Adrenal gland (tissue), 12 donors: Measurements from ENCODE around the gene PERP. TPM values are rescaled to one million over a fixed set of nuclear protein-coding genes. Genes with fewer than 3 reads are reported as not detected.

Experiments
- DNase-seq, 7 donors: peaks; one replicate each; pipeline ENCODE4 v3.0.0-alpha.2; 2019 to 2020
- H3K27ac ChIP-seq, 5 donors: fragments of 200-600 bp; sonication (generic) in 4 of 5; 1 replicate in 3 of 5; 2 replicates in 2 of 5; pipeline versions ENCODE4 v1.5.1 to v1.8.0; 2016 to 2020; ENCODE audit warnings: mild to moderate bottlenecking in 1 of 5
- H3K27me3 ChIP-seq: fragments of 200-600 bp; 2 replicates; pipeline ENCODE4 v1.8.0; 2021
- H3K36me3 ChIP-seq, 2 donors: fragments of 200-600 bp; replicated peaks in 1 of 2; 1 replicate in 1 of 2; 2 replicates in 1 of 2; pipeline versions ENCODE4 v1.5.1 to v1.8.0; 2018 to 2022
- H3K4me1 ChIP-seq, 2 donors: fragments of 200-600 bp; replicated peaks in 1 of 2; 1 replicate in 1 of 2; 2 replicates in 1 of 2; pipeline versions ENCODE4 v1.5.1 to v1.8.0; 2018 to 2021
- H3K4me3 ChIP-seq, 4 donors: fragments of 200-600 bp; sonication (generic) in 3 of 4; one replicate each; pipeline ENCODE4 v1.5.1; 2016 to 2018
- H3K9me3 ChIP-seq, 3 donors: fragments of 200-600 bp; sonication (generic) in 1 of 3; replicated peaks in 1 of 3; 1 replicate in 2 of 3; 2 replicates in 1 of 3; pipeline versions ENCODE4 v1.5.1 to v1.8.0; 2016 to 2021
- POLR2A ChIP-seq, 2 donors: fragments of 450-650 bp; IDR thresholded peaks; one replicate each; pipeline ENCODE4 v1.6.1; 2017; ENCODE audit warnings: antibody characterized with exemption in 2 of 2, mild to moderate bottlenecking in 2 of 2, moderate library complexity in 1 of 2
- WGBS, 4 donors: extraction: QIAGEN DNeasy Blood & Tissue Kit in 2 of 4; methylation state at CpG; one replicate each; pipeline versions ENCODE4 v1.1.5 to v1.1.7; 2013 to 2017; 5-methylcytosine and 5-hydroxymethylcytosine counted together
- intact Hi-C, 2 donors: fragments of 100-400 bp; cut with DNase I; formaldehyde crosslinking; loops; one replicate each; pipeline versions ENCODE4 v1.14.1 to v1.15.0; 2022 to 2023
- polyA plus RNA-seq, 3 donors: library from polyadenylated mRNA; stranded (reverse); fragments of 200-250 nt in 2 of 3; fragments of 350-450 nt in 1 of 3; fragmentation: Illumina TruSeq in 1 of 3; extraction: RNeasy Lipid Tissue Mini Kit (QIAGEN cat#74804) in 1 of 3; gene quantifications; one replicate each; pipeline ENCODE4 v1.2.3, GENCODE V29; 2013 to 2014
- total RNA-seq, 9 donors: library from RNA; depleted of rRNA in 4 of 9; stranded (reverse); fragments of >200 nt in 4 of 9; fragments of 120-200 nt in 1 of 9; fragmentation: NEBNext Ultra II Directional in 1 of 9; extraction: Animal tissue kit (Norgen Biotek cat#: 25700) in 1 of 9; gene quantifications; one replicate each; pipeline versions ENCODE4 v1.1.0 to v1.2.4, GENCODE V29; 2013 to 2023
- TF ChIP-seq, protein P1 (sequence below), 6 experiments: fragments of 450-650 bp in 4 of 6; fragments of 200-600 bp in 2 of 6; sonication (generic) in 1 of 6; IDR thresholded peaks; 1 replicate in 5 of 6; 2 replicates in 1 of 6; pipeline versions ENCODE4 v1.5.1 to v1.8.0; 2016 to 2021; ENCODE audit warnings: antibody characterized with exemption in 6 of 6, mild to moderate bottlenecking in 2 of 6, moderate library complexity in 1 of 6
- donor health status: healthy with polysubstance abuse.
- donor health status: Bipolar disorder and iron deficiency.
- donor health status: DM: yes; HTN: yes; CAD: no.
- donor health status: DM: no; HTN: no; CAD: no.
- donor health status: DM: no; HTN: no; CAD: no.
- donor health status: DM: yes; HTN: yes; CAD: no.

Gene PERP
- total and polyA plus RNA-seq, 12 donors = 0.17 to 15.0 (median 8.3) TPM

DNA sequence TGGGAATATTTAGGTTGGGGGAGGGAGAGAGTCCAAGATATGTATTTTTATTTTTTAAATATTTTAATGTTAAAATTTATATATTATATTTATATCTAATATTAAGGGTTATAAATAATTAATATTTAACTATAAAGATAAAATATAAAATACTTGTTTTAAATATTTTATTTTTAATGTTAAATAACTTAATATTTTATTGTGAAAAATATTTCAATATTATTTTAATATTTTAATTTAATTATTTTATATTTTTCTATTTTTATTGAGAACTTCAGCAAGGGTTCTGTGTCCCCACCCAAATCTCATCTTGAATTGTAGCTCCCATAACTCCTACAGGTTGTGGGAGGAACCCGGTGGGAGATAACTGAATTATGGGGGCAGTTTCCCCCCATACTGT, 34.0 kb downstream of the PERP start:
- Histone ChIP-seq H3K4me1 (no peaks in the 10 kb centered on the region), H3K27me3 (no peaks in the 10 kb centered on the region), H3K9me3 (no peaks in the 10 kb centered on the region), H3K27ac (no peak overlapping the region), H3K4me3 (no peak overlapping the region), H3K36me3 (no peaks in the 10 kb centered on the region)
- WGBS, 4 donors = 79 to 94% (median 87%) methylated on average over 1 of the region's 1 CpG
- intact Hi-C loops = no loop called here
- TF ChIP-seq, protein P1, sequence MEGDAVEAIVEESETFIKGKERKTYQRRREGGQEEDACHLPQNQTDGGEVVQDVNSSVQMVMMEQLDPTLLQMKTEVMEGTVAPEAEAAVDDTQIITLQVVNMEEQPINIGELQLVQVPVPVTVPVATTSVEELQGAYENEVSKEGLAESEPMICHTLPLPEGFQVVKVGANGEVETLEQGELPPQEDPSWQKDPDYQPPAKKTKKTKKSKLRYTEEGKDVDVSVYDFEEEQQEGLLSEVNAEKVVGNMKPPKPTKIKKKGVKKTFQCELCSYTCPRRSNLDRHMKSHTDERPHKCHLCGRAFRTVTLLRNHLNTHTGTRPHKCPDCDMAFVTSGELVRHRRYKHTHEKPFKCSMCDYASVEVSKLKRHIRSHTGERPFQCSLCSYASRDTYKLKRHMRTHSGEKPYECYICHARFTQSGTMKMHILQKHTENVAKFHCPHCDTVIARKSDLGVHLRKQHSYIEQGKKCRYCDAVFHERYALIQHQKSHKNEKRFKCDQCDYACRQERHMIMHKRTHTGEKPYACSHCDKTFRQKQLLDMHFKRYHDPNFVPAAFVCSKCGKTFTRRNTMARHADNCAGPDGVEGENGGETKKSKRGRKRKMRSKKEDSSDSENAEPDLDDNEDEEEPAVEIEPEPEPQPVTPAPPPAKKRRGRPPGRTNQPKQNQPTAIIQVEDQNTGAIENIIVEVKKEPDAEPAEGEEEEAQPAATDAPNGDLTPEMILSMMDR (IDR thresholded peaks at IDR 0.05) = no peak
- TF ChIP-seq POLR2A (IDR thresholded peaks at IDR 0.05) = no peak
- DNase-seq = no peak

DNA sequence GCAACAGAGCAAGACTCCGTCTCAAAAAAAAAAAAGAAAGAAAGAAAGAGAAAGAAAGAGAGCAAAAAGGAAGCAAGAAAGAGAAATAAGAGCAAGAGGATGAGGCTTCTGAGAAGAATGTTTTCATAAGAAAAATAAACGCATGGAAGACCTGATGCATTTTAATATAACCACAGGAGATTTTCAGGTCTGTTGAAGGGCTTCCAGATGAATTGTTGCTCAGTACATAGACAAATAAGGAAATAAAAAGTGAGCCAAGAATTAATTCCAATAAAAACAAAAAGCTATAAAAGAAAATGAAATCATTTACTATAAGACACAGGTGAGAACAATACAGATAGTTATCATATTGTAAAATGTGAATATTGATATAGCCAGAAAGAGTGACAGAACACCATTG, 43.5 kb downstream of the PERP start:
- Histone ChIP-seq H3K4me3 (no peak overlapping the region), H3K27ac (no peak overlapping the region), H3K36me3 (no peaks in the 10 kb centered on the region), H3K27me3 (peaks cover 3% of the 10 kb centered on the region), H3K4me1 (no peaks in the 10 kb centered on the region), H3K9me3 (no peaks in the 10 kb centered on the region)
- intact Hi-C loops = no loop called here
- TF ChIP-seq POLR2A (IDR thresholded peaks at IDR 0.05) = no peak
- TF ChIP-seq, protein P1 (IDR thresholded peaks at IDR 0.05) = no peak
- 69 to 83% (median 81%) methylated on average over 2 of the region's 2 CpGs for WGBS, 4 donors
- DNase-seq = no peak

DNA sequence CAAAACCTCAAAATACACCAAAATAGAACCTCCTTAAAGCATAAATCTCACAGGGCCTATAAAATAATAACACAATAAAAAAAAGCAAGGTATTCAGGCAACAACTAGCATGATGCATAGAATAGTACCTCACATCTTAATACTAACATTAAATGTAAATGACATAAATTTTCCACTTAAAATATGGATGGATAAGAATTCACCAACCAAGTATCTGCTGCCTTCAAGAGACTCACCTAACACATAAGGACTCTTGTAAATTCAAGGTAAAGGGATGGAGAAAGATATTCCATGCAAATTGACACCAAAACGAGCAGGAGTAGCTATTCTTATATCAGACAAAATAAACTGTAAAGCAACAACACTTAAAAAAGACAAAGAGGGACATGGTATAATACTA, 52.2 kb downstream of the PERP start:
- 31 to 44% (median 43%) methylated on average over 1 of the region's 1 CpG for WGBS, 4 donors
- Histone ChIP-seq H3K27ac (no peak overlapping the region), H3K27me3 (no peaks in the 10 kb centered on the region), H3K9me3 (no peaks in the 10 kb centered on the region), H3K36me3 (no peaks in the 10 kb centered on the region), H3K4me1 (no peaks in the 10 kb centered on the region), H3K4me3 (no peak overlapping the region)
- DNase-seq = no peak
- intact Hi-C loops = no loop called here
- TF ChIP-seq POLR2A (IDR thresholded peaks at IDR 0.05) = no peak
- TF ChIP-seq, protein P1 (IDR thresholded peaks at IDR 0.05) = no peak

DNA sequence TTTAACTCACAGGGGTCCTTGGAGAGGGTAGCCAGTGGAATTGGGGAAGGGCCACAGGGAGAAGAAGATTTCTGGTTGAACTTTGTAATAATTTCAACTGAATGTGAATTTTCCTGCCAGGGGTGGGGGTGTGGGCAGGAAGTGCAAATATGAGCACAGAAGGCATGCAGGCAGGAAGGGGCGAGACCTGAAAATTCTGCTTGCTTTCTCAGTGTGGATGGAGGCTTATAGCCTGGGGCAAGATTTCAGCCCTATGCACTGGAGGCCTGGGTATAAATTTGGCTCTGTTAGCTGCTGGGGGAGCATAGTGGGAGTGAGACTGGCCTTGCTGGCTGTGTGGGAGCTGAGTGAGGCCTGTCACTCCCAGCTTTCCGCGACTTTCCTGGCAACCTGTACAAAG, 54.4 kb downstream of the PERP start:
- H3K27ac ChIP-seq = no peak overlapping the region
- WGBS, 4 donors = 61 to 92% (median 72%) methylated on average over 3 of the region's 3 CpGs
- H3K36me3 ChIP-seq = no peaks in the 10 kb centered on the region
- TF ChIP-seq, protein P1 (IDR thresholded peaks at IDR 0.05) = no peak
- no peak for TF ChIP-seq POLR2A (IDR thresholded peaks at IDR 0.05)
- DNase-seq = no peak
- H3K4me1 ChIP-seq = no peaks in the 10 kb centered on the region
- intact Hi-C loops = no loop called here
- no peak overlapping the region for H3K4me3 ChIP-seq
- H3K27me3 ChIP-seq = no peaks in the 10 kb centered on the region
- H3K9me3 ChIP-seq = no peaks in the 10 kb centered on the region
